ENCODE results near the gene NKD2.

The NKD2 gene

GRCh38 chr5:963673-964531 lies 44.7 kb upstream of the NKD2 start:
- no peak for TF ChIP-seq CTCF (IDR thresholded peaks at IDR 0.05)
- H2AFZ ChIP-seq: no peak overlapping the region
- no peak overlapping the region for H3K27ac ChIP-seq
- no peaks in the 10 kb centered on the region for H3K27me3 ChIP-seq (ENCODE audit: control insufficient read depth, insufficient read depth, low read length)
- no peaks in the 10 kb centered on the region for H3K79me2 ChIP-seq
- no peak overlapping the region for H3K9ac ChIP-seq
- no peaks in the 10 kb centered on the region for H3K36me3 ChIP-seq (ENCODE audit: control insufficient read depth, insufficient read depth, low read length)
- no peak overlapping the region for H3K4me3 ChIP-seq (ENCODE audit: low read depth, low read length)
- no peaks in the 10 kb centered on the region for H3K4me1 ChIP-seq
- no peaks in the 10 kb centered on the region for H3K9me3 ChIP-seq (ENCODE audit: control insufficient read depth, low read length)
- no peak overlapping the region for H3K4me2 ChIP-seq (ENCODE audit: low read length)

- H2AFZ ChIP-seq: no peak overlapping the region
- no peak overlapping the region for H3K9ac ChIP-seq
- no peaks in the 10 kb centered on the region for H3K79me2 ChIP-seq
- no peaks in the 10 kb centered on the region for H3K4me1 ChIP-seq
- H3K36me3 ChIP-seq (ENCODE audit: control insufficient read depth, insufficient read depth, low read length): no peaks in the 10 kb centered on the region
- H3K4me2 ChIP-seq (ENCODE audit: low read length): no peak overlapping the region
- no peak for TF ChIP-seq CTCF (IDR thresholded peaks at IDR 0.05)
- no peaks in the 10 kb centered on the region for H3K9me3 ChIP-seq (ENCODE audit: control insufficient read depth, low read length)
- H3K27me3 ChIP-seq (ENCODE audit: control insufficient read depth, insufficient read depth, low read length): no peaks in the 10 kb centered on the region
- no peak overlapping the region for H3K27ac ChIP-seq
- H3K4me3 ChIP-seq (ENCODE audit: low read depth, low read length): no peak overlapping the region
Measured at GRCh38 chr5:964821-965220, 43.8 kb upstream of the NKD2 start.

GRCh38 chr5:965604-966344 lies 42.8 kb upstream of the NKD2 start:
- no peak overlapping the region for H2AFZ ChIP-seq
- H3K9ac ChIP-seq: no peak overlapping the region
- no peak overlapping the region for H3K4me3 ChIP-seq (ENCODE audit: low read depth, low read length)
- H3K4me2 ChIP-seq (ENCODE audit: low read length): no peak overlapping the region
- no peaks in the 10 kb centered on the region for H3K9me3 ChIP-seq (ENCODE audit: control insufficient read depth, low read length)
- H3K36me3 ChIP-seq (ENCODE audit: control insufficient read depth, insufficient read depth, low read length): no peaks in the 10 kb centered on the region
- H3K79me2 ChIP-seq: no peaks in the 10 kb centered on the region
- no peaks in the 10 kb centered on the region for H3K4me1 ChIP-seq
- H3K27ac ChIP-seq: no peak overlapping the region
- TF ChIP-seq CTCF (IDR thresholded peaks at IDR 0.05): no peak
- no peaks in the 10 kb centered on the region for H3K27me3 ChIP-seq (ENCODE audit: control insufficient read depth, insufficient read depth, low read length)

GRCh38 chr5:966345-966710 lies 42.3 kb upstream of the NKD2 start:
- Histone ChIP-seq H3K4me3 (ENCODE audit: low read depth, low read length) (no peak overlapping the region), H3K27me3 (ENCODE audit: control insufficient read depth, insufficient read depth, low read length) (no peaks in the 10 kb centered on the region), H3K9me3 (ENCODE audit: control insufficient read depth, low read length) (no peaks in the 10 kb centered on the region), H2AFZ (no peak overlapping the region), H3K4me2 (ENCODE audit: low read length) (no peak overlapping the region), H3K36me3 (ENCODE audit: control insufficient read depth, insufficient read depth, low read length) (no peaks in the 10 kb centered on the region), H3K27ac (no peak overlapping the region), H3K9ac (no peak overlapping the region), H3K4me1 (no peaks in the 10 kb centered on the region), H3K79me2 (no peaks in the 10 kb centered on the region)
- TF ChIP-seq CTCF (IDR thresholded peaks at IDR 0.05): no peak

Data from parathyroid adenoma (tissue), 2 donors.